Measurements from ENCODE around the gene HSPA4.

DNA sequence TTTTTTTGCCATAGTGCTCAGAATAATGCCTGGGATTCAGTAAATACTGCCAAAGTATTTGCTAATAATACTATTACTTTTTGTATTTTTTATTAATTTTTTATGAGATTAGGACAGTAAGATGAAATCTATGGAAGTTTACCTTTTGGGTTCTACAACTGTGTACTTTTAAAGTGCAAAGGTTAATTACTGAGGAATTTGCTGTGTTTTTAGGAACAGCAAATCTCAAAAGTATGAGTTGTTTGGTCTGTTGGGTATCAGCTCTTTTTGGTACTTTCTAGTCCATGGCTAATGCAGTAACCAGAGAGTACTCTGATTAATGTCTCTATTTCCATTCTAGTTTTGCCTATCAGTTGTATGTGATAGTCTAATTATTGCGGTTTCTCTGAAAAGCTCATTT is 5.1 kb downstream of the HSPA4 start:
- TF ChIP-seq YY1 (IDR thresholded peaks at IDR 0.05; ENCODE audit: insufficient read depth, insufficient replicate concordance, low read depth, low read length) (no peak), CHD4 (IDR thresholded peaks at IDR 0.05; ENCODE audit: borderline replicate concordance, low read length) (no peak), HDAC2 (CRISPR knock-in tag; IDR thresholded peaks at IDR 0.05) (no peak), MTA1 (CRISPR knock-in tag; IDR thresholded peaks at IDR 0.05; ENCODE audit: borderline replicate concordance) (no peak), PCBP2 (optimal IDR thresholded peaks at IDR 0.05; ENCODE audit: low read depth, low read length, poor library complexity, severe bottlenecking) (no peak), IRF9 (CRISPR knock-in tag; IDR thresholded peaks at IDR 0.05; ENCODE audit: borderline replicate concordance) (no peak), CREM (IDR thresholded peaks at IDR 0.05) (0 out of 2 replicates have a peak, but pooled peaks have one; percentile 13), CREM (CRISPR knock-in tag; IDR thresholded peaks at IDR 0.05) (no peak), SPEN (CRISPR knock-in tag; IDR thresholded peaks at IDR 0.05; ENCODE audit: low read depth) (no peak), ZFP36 (IDR thresholded peaks at IDR 0.05; ENCODE audit: borderline replicate concordance, low read depth, low read length, partially characterized antibody) (no peak)
- TF ChIP-seq, protein P1, sequence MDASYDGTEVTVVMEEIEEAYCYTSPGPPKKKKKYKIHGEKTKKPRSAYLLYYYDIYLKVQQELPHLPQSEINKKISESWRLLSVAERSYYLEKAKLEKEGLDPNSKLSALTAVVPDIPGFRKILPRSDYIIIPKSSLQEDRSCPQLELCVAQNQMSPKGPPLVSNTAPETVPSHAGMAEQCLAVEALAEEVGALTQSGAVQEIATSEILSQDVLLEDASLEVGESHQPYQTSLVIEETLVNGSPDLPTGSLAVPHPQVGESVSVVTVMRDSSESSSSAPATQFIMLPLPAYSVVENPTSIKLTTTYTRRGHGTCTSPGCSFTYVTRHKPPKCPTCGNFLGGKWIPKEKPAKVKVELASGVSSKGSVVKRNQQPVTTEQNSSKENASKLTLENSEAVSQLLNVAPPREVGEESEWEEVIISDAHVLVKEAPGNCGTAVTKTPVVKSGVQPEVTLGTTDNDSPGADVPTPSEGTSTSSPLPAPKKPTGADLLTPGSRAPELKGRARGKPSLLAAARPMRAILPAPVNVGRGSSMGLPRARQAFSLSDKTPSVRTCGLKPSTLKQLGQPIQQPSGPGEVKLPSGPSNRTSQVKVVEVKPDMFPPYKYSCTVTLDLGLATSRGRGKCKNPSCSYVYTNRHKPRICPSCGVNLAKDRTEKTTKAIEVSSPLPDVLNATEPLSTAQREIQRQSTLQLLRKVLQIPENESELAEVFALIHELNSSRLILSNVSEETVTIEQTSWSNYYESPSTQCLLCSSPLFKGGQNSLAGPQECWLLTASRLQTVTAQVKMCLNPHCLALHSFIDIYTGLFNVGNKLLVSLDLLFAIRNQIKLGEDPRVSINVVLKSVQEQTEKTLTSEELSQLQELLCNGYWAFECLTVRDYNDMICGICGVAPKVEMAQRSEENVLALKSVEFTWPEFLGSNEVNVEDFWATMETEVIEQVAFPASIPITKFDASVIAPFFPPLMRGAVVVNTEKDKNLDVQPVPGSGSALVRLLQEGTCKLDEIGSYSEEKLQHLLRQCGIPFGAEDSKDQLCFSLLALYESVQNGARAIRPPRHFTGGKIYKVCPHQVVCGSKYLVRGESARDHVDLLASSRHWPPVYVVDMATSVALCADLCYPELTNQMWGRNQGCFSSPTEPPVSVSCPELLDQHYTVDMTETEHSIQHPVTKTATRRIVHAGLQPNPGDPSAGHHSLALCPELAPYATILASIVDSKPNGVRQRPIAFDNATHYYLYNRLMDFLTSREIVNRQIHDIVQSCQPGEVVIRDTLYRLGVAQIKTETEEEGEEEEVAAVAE (CRISPR knock-in tag; IDR thresholded peaks at IDR 0.05; ENCODE audit: borderline replicate concordance) = no peak
- TF ChIP-seq, protein P2, sequence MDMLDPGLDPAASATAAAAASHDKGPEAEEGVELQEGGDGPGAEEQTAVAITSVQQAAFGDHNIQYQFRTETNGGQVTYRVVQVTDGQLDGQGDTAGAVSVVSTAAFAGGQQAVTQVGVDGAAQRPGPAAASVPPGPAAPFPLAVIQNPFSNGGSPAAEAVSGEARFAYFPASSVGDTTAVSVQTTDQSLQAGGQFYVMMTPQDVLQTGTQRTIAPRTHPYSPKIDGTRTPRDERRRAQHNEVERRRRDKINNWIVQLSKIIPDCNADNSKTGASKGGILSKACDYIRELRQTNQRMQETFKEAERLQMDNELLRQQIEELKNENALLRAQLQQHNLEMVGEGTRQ (IDR thresholded peaks at IDR 0.05; ENCODE audit: low read depth, low read length) = no peak
- TF ChIP-seq, protein P2 (CRISPR knock-in tag; IDR thresholded peaks at IDR 0.05; ENCODE audit: borderline replicate concordance) = no peak
